Panc1 (cell line): Measurements from ENCODE around the gene GLIPR2. TPM values are rescaled to one million over a fixed set of nuclear protein-coding genes. Genes with fewer than 3 reads are reported as not detected.

Source experiments
- ATAC-seq: fragments of 200-7000 bp; cut with Tn5 transposase; 2 replicates; pipeline ENCODE4 v1.9.1; 2020; ENCODE audit warnings: mild to moderate bottlenecking, moderate library complexity
- BruUV-seq: library from RNA; stranded (reverse); fragments of 400-500 nt; replicated peaks from 2 replicates; lab custom pipeline; 2021; lab: Mats Ljungman, UMichigan
- CTCF ChIA-PET: fragments of 300-600 bp; sonication (Branson Sonifier 250); formaldehyde crosslinking; loops from one replicate; lab custom pipeline; 2022; ENCODE audit warnings: antibody characterized with exemption; lab: Charles Lee
- POLR2A ChIA-PET: fragments of 300-600 bp; sonication (Branson Sonifier 250); formaldehyde crosslinking; loops from one replicate; lab custom pipeline; 2022; ENCODE audit warnings: antibody characterized with exemption; lab: Charles Lee
- DNase-seq: peaks from one replicate; pipeline ENCODE4 v3.0.0-alpha.2; 2010; ENCODE audit warnings: low read depth, low spot score
- H3K27ac ChIP-seq: 2 replicates; pipeline ENCODE4 v1.5.1; 2011; ENCODE audit warnings: mild to moderate bottlenecking, low read length, inconsistent platforms
- H3K27me3 ChIP-seq: fragments of 200-500 bp; sonication (Bioruptor generic); 2 replicates; pipeline ENCODE4 v1.6.0; 2014; ENCODE audit warnings: low read length, inconsistent platforms; ENCODE audit not compliant: control insufficient read depth, insufficient read depth
- H3K36me3 ChIP-seq: fragments of 200-500 bp; sonication (Bioruptor generic); 2 replicates; pipeline ENCODE4 v1.5.1; 2014; ENCODE audit warnings: inconsistent platforms, mild to moderate bottlenecking, low read length, moderate library complexity; ENCODE audit not compliant: control insufficient read depth, insufficient read depth
- H3K4me1 ChIP-seq: 2 replicates; pipeline ENCODE4 v1.5.1; 2011; ENCODE audit warnings: inconsistent platforms, mild to moderate bottlenecking, low read length, moderate library complexity; ENCODE audit not compliant: control insufficient read depth, insufficient read depth
- H3K4me3 ChIP-seq, 2 experiments: 2 replicates each; pipeline ENCODE4 v1.5.1; 2011 to 2012; ENCODE audit warnings: low read depth in 2 of 2, low read length in 2 of 2, mild to moderate bottlenecking in 2 of 2, inconsistent platforms in 1 of 2, moderate library complexity in 1 of 2
- H3K9me3 ChIP-seq: fragments of 200-500 bp; sonication (Bioruptor generic); 2 replicates; pipeline ENCODE4 v1.5.1; 2014; ENCODE audit warnings: low read depth, mild to moderate bottlenecking, inconsistent platforms, low read length, moderate library complexity; ENCODE audit not compliant: control insufficient read depth, insufficient read depth
- SIN3A ChIP-seq: IDR thresholded peaks from 2 replicates; pipeline ENCODE4 v1.6.1; 2012; ENCODE audit warnings: low read depth, mild to moderate bottlenecking, low read length, moderate library complexity, borderline replicate concordance; ENCODE audit not compliant: insufficient read depth
- TCF7L2 ChIP-seq: IDR thresholded peaks from 2 replicates; pipeline ENCODE4 v1.6.1; 2011; ENCODE audit warnings: mild to moderate bottlenecking, low read depth, low read length, inconsistent platforms
- in situ Hi-C: cut with HindIII; loops from 2 replicates; pipeline ENCODE4 v1.10.0; 2016; ENCODE audit warnings: low sequenced_read_pairs, low pct_unique_long_range_greater_than_20kb
- intact Hi-C: fragments of 100-400 bp; cut with micrococcal nuclease; formaldehyde crosslinking; loops from one replicate; pipeline ENCODE4 v1.10.0; 2022; ENCODE audit not compliant: unreplicated experiment
- total RNA-seq: library from RNA; stranded (reverse); gene quantifications from one replicate; pipeline ENCODE4 v1.2.1, GENCODE V29; 2021; ENCODE audit not compliant: unreplicated experiment
- TF ChIP-seq, protein P1 (sequence below), 2 experiments: IDR thresholded peaks; 2 replicates each; pipeline ENCODE4 v1.6.1; 2011 to 2012; ENCODE audit warnings: low read depth in 2 of 2, control low read depth in 1 of 2, low read length in 1 of 2, mild to moderate bottlenecking in 1 of 2, moderate library complexity in 1 of 2; ENCODE audit not compliant: insufficient read depth in 1 of 2
- TF ChIP-seq, protein P2 (sequence below): fragments of 450-650 bp; IDR thresholded peaks from 2 replicates; pipeline ENCODE4 v1.5.1; 2017; ENCODE audit warnings: mild to moderate bottlenecking

The GLIPR2 gene
- total RNA-seq, 1 experiment from 2014 or later, result 4.9 TPM

DNA sequence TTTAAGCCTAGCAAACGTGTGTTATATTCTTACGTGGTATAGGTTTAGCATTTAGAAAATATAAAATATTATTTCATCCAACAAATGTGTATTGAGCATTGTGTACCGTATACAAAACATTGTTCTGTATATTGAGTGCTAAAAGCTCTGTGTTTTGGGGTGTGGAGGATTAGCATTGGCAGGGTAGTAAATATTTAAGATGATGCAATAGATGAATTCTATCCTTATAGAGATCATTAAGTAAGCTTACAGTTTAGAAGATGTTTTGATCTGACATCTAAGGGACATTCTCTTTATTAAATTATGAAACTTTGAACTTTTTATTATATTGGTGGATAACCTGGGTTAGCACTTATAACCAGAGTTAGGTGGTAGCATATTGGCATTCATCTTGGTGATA lies 48.5 kb upstream of the GLIPR2 start:
- TF ChIP-seq SIN3A (no peak), TCF7L2 (no peak)
- TF ChIP-seq, protein P1, sequence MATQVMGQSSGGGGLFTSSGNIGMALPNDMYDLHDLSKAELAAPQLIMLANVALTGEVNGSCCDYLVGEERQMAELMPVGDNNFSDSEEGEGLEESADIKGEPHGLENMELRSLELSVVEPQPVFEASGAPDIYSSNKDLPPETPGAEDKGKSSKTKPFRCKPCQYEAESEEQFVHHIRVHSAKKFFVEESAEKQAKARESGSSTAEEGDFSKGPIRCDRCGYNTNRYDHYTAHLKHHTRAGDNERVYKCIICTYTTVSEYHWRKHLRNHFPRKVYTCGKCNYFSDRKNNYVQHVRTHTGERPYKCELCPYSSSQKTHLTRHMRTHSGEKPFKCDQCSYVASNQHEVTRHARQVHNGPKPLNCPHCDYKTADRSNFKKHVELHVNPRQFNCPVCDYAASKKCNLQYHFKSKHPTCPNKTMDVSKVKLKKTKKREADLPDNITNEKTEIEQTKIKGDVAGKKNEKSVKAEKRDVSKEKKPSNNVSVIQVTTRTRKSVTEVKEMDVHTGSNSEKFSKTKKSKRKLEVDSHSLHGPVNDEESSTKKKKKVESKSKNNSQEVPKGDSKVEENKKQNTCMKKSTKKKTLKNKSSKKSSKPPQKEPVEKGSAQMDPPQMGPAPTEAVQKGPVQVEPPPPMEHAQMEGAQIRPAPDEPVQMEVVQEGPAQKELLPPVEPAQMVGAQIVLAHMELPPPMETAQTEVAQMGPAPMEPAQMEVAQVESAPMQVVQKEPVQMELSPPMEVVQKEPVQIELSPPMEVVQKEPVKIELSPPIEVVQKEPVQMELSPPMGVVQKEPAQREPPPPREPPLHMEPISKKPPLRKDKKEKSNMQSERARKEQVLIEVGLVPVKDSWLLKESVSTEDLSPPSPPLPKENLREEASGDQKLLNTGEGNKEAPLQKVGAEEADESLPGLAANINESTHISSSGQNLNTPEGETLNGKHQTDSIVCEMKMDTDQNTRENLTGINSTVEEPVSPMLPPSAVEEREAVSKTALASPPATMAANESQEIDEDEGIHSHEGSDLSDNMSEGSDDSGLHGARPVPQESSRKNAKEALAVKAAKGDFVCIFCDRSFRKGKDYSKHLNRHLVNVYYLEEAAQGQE (IDR thresholded peaks at IDR 0.05; ENCODE audit: insufficient read depth in 1 of 2, low read depth in 2 of 2, low read length in 1 of 2), result no peak
- POLR2A ChIA-PET, result no interaction called here

GRCh38 chr9:36091026-36091953 lies 45.2 kb upstream of the GLIPR2 start:
- TF ChIP-seq SIN3A, result no peak
- TF ChIP-seq, protein P2, sequence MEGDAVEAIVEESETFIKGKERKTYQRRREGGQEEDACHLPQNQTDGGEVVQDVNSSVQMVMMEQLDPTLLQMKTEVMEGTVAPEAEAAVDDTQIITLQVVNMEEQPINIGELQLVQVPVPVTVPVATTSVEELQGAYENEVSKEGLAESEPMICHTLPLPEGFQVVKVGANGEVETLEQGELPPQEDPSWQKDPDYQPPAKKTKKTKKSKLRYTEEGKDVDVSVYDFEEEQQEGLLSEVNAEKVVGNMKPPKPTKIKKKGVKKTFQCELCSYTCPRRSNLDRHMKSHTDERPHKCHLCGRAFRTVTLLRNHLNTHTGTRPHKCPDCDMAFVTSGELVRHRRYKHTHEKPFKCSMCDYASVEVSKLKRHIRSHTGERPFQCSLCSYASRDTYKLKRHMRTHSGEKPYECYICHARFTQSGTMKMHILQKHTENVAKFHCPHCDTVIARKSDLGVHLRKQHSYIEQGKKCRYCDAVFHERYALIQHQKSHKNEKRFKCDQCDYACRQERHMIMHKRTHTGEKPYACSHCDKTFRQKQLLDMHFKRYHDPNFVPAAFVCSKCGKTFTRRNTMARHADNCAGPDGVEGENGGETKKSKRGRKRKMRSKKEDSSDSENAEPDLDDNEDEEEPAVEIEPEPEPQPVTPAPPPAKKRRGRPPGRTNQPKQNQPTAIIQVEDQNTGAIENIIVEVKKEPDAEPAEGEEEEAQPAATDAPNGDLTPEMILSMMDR, result peak; percentile 28; the same call in 1 of the 2 replicates
- Histone ChIP-seq H3K4me1 (no peaks in the 10 kb centered on the region), H3K36me3 (no peaks in the 10 kb centered on the region), H3K27ac (no peak overlapping the region), H3K27me3 (no peaks in the 10 kb centered on the region), H3K9me3 (no peaks in the 10 kb centered on the region), H3K4me3 (no peak overlapping the region)
- intact Hi-C loops, result no loop called here
- ATAC-seq (0 out of 2 replicates have a peak, but pooled peaks have one; percentile 63), DNase-seq (no peak)
- ChIA-PET CTCF (no interaction called here), POLR2A (interaction anchor here (0.5 to 0.6 kb wide), 2 partner anchors 106 to 341 kb away, joined by 3 read pairs; no protein-coding TSS in a partner anchor)
- no TSS peak for BruUV-seq
- in situ Hi-C loops, result no loop called here

More for the DNA sequence above, 48.5 kb upstream of the GLIPR2 start:
- in situ Hi-C loops (no loop called here), intact Hi-C loops (no loop called here)
- Histone ChIP-seq H3K9me3 (no peaks in the 10 kb centered on the region), H3K27me3 (no peaks in the 10 kb centered on the region), H3K4me3 (no peak overlapping the region), H3K27ac (no peak overlapping the region), H3K4me1 (no peaks in the 10 kb centered on the region), H3K36me3 (no peaks in the 10 kb centered on the region)
- DNase-seq (no peak), ATAC-seq (no peak)
- no TSS peak for BruUV-seq
- CTCF ChIA-PET, result interaction anchor here (0.8 kb wide), 1 partner anchor 79 kb away, joined by 5 read pairs; no protein-coding TSS in a partner anchor

- Histone ChIP-seq H3K36me3 (no peaks in the 10 kb centered on the region), H3K9me3 (no peaks in the 10 kb centered on the region), H3K4me3 (no peak overlapping the region), H3K27ac (no peak overlapping the region), H3K4me1 (no peaks in the 10 kb centered on the region), H3K27me3 (no peaks in the 10 kb centered on the region)
- ChIA-PET CTCF (interaction anchor here (0.6 kb wide), 1 partner anchor 105 kb away, joined by 3 read pairs; no protein-coding TSS in a partner anchor), POLR2A (interaction anchor here (0.5 to 0.6 kb wide), 2 partner anchors 106 to 341 kb away, joined by 3 read pairs; no protein-coding TSS in a partner anchor)
- no peak for TF ChIP-seq TCF7L2
- TF ChIP-seq, protein P2, result peak; percentile 3; the same call in 1 of the 2 replicates
- BruUV-seq, result no TSS peak
- intact Hi-C loops (no loop called here), in situ Hi-C loops (no loop called here)
- ATAC-seq (no peak), DNase-seq (no peak)
These were observed 44.5 kb upstream of the GLIPR2 start for GRCh38 chr9:36092014-36092413.
